IPS-18c (cell line): ENCODE data around the gene MRC1.

Experiments
- H3K4me3 ChIP-seq: 2 replicates; pipeline ENCODE4 v1.7.0; 2013; ENCODE audit warnings: low read depth, mild to moderate bottlenecking, low read length, moderate library complexity; ENCODE audit not compliant: insufficient read depth
- H3K9me3 ChIP-seq: one replicate; pipeline ENCODE4 v1.6.1; 2013; ENCODE audit warnings: mild to moderate bottlenecking, low read length, moderate library complexity; ENCODE audit not compliant: control insufficient read depth, insufficient read depth

MRC1 gene

DNA sequence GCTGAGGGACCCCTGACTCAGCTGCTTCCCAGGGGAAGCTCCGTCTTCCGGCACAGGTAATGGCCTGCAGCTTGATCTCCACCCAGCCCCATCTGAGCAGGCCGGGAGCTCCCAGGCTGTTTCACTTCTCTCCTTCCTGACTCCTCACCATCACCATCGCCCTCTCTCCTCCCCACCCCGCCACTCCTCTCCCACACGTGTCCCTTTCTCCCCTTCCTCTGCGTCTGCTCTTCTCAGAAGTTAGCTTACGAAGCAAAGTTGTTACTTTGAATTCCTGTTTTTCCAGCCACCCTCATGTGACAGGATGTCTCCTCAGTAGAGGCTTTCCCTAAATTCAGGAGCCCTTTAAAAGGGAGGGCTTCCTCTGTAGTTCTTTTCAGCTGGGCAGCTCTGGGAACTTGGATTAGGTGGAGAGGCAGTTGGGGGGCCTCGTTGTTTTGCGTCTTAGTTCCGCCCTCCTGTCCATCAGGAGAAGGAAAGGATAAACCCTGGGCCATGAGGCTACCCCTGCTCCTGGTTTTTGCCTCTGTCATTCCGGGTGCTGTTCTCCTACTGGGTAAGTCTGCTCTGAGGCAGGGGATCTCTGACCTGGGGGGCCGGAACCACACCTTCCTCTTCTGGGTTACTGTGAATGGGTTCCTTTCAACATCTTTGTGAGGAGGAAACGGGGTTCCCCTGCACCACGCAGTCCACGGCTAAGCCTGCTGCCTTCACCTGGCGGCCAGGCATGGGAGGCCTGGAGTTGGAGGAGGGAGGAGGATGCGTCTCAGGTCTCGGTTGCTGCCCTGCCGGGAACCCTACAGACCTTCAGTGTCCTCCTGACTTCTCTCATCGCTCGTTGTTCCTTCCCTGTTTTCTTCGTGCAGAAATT lies at the start of gene MRC1:
MRC1 (plus strand) TSS at position 378 of the 871 bp plus-strand sequence; CDS start at position 496, 118 bp downstream.
- no peak within 1 kb of the TSS for H3K4me3 ChIP-seq

GRCh38 chr10:17764142-17764541 lies 45.0 kb upstream of the MRC1 start:
- H3K4me3 ChIP-seq: no peak overlapping the region
- peaks cover 2% of the 10 kb centered on the region for H3K9me3 ChIP-seq

More for the DNA sequence above, at the start of gene MRC1:
- no peaks in the 10 kb centered on the region for H3K9me3 ChIP-seq

GRCh38 chr10:17765602-17766001 lies 43.5 kb upstream of the MRC1 start:
- Histone ChIP-seq H3K9me3 (peaks cover 2% of the 10 kb centered on the region), H3K4me3 (no peak overlapping the region)

DNA sequence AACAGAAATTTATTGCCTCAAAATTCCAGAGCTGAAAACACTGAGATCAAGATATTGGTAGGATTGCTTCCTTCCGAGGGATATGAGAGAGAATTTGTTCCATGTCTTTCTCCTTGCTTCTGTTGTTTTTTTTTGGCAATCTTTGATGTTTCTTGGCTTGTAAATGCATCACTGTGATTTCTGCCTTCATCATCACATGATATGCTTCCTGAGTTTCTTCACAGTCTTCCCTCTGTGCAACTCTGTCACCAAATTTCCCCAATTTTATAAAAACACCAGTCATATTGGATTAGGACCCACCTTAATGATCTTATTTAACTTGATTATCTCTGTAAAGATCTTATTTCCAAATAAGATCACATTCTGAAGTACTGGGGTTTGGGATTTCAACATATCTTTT lies 42.4 kb upstream of the MRC1 start:
- peaks cover 2% of the 10 kb centered on the region for H3K9me3 ChIP-seq
- H3K4me3 ChIP-seq: no peak overlapping the region

- Histone ChIP-seq H3K9me3 (peaks cover 2% of the 10 kb centered on the region), H3K4me3 (no peak overlapping the region)
Measured at GRCh38 chr10:17768496-17768895, 40.7 kb upstream of the MRC1 start.

DNA sequence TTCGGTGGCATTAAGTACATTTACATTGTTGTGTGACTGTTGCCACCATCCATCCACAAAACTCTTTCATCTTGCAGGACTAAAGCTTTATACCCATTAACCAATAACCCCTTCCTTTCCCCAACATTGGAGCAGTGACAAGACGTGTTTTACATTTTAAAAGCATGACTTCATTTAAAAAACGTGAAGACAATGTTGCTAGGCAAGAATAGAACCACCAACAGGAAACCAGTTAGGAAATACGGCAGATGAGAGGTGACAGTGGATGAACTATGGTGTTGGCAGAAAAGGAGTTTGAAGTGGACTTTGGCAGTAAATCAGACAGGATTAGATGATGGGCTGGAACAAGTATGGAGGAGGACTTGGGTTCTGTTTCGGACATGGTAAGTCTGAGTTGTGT lies 40.2 kb upstream of the MRC1 start:
- Histone ChIP-seq H3K9me3 (peaks cover 2% of the 10 kb centered on the region), H3K4me3 (no peak overlapping the region)

DNA sequence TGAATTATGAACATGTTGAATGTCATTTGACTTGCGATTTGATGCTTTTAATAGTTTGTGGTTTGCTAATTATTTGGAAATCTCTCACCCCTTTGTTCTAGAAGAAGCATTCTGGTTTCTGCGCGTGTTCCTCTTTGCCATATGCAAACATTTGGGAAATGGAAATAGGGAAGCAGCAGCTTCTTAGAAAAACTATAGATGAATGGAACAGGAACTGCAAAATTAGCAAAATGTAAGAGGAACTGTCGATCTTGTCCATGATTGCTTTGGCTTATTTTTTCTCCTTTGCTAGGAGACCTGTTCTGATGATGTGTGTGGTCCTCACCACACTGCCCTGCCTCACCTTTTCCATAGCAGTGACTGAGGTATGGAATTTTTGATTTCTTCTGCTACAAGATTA lies 38.1 kb upstream of the MRC1 start:
- Histone ChIP-seq H3K9me3 (no peaks in the 10 kb centered on the region), H3K4me3 (no peak overlapping the region)

DNA sequence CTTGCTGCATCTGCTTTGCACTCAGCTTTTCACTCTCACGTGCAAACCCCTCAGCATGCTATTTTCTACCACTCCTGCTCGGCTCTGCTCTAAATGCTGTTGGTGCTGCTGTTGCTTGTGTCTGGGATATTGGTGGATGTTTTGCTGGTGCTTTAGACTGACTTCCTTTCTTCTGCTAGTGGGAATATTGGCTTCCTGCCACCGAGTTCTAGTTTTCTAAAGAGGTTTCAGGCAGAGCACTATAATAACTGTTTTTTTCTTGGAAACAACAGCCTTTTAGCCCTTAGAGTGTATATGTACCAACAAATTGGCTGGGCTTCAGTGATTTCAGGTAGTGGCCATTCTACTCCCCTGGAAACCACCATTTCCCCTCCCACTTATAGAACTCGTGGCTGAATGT lies 29.4 kb upstream of the MRC1 start:
- H3K4me3 ChIP-seq: no peak overlapping the region

DNA sequence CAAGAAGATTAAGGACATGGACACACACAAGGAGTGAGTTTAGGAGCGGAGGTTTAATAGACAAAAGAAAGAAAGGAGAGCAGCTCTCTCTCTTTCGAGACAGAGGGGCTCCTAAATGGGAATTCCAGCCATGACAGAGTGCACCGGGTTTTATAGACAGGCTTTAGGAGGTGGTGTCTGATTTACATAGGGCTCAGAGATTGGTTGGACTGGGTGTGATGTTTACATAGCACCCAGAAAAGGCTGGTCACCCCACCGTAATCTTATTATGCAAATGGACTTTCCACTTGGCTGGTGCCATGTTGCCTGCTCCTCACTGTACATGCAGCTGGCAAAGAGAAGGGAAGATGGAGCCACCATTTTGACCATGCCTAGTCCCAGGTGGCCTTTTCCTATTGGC lies 28.4 kb upstream of the MRC1 start:
- Histone ChIP-seq H3K4me3 (no peak overlapping the region), H3K9me3 (peaks cover 2% of the 10 kb centered on the region)

More for the DNA sequence above, 29.4 kb upstream of the MRC1 start:
- H3K9me3 ChIP-seq: peaks cover 2% of the 10 kb centered on the region

- Histone ChIP-seq H3K9me3 (peaks cover 2% of the 10 kb centered on the region), H3K4me3 (no peak overlapping the region)
Measured at GRCh38 chr10:17781856-17782255, 27.3 kb upstream of the MRC1 start.

DNA sequence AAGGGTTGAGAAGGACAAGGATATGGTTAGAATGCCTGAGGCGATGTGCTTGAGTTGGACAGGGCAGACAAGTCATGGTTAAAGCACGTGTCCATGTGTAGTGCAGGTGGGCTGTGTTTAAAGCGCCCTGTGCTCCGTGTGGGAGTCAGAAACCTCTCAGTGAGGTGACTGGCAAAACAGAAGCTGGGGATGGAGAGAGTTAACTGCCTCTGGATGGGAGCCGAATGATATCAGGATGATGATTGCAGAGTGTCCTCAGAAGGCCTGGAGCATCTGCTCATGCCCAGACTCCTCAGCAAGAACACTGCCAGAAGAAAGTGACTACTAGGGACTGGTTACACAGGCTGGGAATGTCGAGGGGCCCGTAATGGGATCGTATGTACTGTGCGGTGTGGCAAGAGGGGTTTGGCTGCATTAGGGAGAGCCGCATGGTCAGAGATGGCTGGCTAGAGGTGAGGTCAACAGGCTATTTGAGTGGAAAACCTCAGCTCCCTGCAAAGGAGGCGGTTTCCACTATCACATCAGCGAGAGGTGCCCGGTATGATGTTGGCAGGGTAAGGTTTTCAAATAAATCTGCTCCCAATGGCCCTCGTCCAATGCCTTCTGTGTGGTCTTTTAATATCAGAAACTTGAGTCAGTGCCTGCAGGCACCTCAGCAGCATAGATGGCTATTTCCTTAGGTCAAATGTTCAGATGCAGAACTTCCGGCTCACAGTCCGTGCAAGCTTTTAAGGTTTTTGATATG lies 26.1 kb upstream of the MRC1 start:
- Histone ChIP-seq H3K4me3 (no peak overlapping the region), H3K9me3 (peaks cover 2% of the 10 kb centered on the region)

- H3K4me3 ChIP-seq: no peak overlapping the region
- peaks cover 2% of the 10 kb centered on the region for H3K9me3 ChIP-seq
Measured at GRCh38 chr10:17783751-17784150, 25.4 kb upstream of the MRC1 start.

DNA sequence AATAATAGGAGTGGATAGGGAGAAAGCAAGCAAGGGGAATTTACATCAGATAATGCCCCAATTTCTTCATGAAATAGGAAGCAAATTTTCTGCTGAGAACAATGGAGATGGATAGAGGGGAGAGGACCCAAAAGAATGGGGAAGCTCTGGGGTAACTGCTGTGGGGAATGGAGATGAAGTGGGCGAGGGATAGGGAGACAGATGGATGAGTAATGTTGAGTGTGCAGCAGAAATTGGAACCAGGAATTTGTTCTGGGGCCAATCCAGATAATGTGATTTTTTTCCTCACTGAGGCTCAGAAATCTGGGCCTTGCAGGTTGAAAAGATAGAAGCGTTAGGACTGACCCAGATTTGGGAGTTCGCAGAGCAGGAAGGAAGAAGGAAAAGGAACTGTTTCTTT lies 24.5 kb upstream of the MRC1 start:
- no peak overlapping the region for H3K4me3 ChIP-seq
- H3K9me3 ChIP-seq: peaks cover 2% of the 10 kb centered on the region

GRCh38 chr10:17785276-17785930 lies 23.7 kb upstream of the MRC1 start:
- peaks cover 2% of the 10 kb centered on the region for H3K9me3 ChIP-seq
- no peak overlapping the region for H3K4me3 ChIP-seq

GRCh38 chr10:17787087-17787961 lies 21.8 kb upstream of the MRC1 start:
- Histone ChIP-seq H3K9me3 (peaks cover 2% of the 10 kb centered on the region), H3K4me3 (no peak overlapping the region)

GRCh38 chr10:17788646-17789045 lies 20.5 kb upstream of the MRC1 start:
- no peak overlapping the region for H3K4me3 ChIP-seq
- no peaks in the 10 kb centered on the region for H3K9me3 ChIP-seq

GRCh38 chr10:17789396-17789795 lies 19.8 kb upstream of the MRC1 start:
- Histone ChIP-seq H3K4me3 (no peak overlapping the region), H3K9me3 (no peaks in the 10 kb centered on the region)
